GM18873 (cell line): ENCODE results near the gene KPNA5.
"Not testable (repeated sequence)": the region's sequence is repeated elsewhere in the genome, so short reads cannot be mapped to it uniquely, and the experiment has no call there.

Source experiments
- ATAC-seq: cut with Tn5 transposase; IDR thresholded peaks from one replicate; pipeline ENCODE4 v1.9.1; 2021; ENCODE audit warnings: mild to moderate bottlenecking, moderate library complexity, moderate number of reproducible peaks; ENCODE audit not compliant: unreplicated experiment, low FRiP score

The KPNA5 gene

GRCh38 chr6:116695401-116695800 lies 14.4 kb downstream of the KPNA5 start:
- peak; percentile 88 for ATAC-seq

DNA sequence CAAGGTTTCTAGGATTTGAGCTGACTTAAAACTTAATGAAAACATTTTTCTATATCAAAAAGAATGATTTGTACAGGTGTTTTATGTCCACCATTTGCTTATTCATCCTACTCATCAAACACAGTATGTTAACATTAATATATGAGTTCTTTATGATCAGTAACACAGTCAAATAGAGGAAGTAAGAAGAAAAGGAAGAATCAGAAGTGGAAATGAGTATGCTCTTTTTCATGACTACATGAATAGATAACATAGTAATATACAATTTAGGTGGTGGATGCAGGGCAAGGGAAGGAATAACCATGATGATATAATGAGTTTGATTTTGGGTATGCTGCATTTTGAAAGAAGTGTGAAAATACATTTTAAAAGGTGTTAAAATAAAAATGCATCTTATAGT lies 16.5 kb downstream of the KPNA5 start:
- peak; percentile 53 for ATAC-seq

- ATAC-seq = not testable (repeated sequence)
Measured at GRCh38 chr6:116703888-116704287, 22.9 kb downstream of the KPNA5 start.

DNA sequence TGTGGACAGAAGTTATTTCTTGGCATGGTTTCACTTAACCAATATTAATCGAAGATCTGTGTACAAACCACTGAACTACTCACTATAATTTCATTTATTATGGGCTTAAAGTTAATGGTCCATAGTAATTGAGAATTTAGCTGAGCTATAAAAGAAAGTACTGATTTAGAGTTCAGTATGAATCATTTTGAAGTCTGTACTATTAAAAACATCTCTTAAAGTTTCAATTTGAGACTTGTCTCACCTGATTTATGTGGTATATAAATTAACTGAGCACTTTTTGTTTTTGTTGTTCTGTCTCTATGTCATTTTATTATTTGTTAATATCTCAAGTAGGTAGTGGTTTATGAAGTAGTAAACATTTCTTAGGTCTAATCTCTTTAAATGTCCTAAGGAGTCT lies 24.9 kb downstream of the KPNA5 start:
- ATAC-seq = no peak

DNA sequence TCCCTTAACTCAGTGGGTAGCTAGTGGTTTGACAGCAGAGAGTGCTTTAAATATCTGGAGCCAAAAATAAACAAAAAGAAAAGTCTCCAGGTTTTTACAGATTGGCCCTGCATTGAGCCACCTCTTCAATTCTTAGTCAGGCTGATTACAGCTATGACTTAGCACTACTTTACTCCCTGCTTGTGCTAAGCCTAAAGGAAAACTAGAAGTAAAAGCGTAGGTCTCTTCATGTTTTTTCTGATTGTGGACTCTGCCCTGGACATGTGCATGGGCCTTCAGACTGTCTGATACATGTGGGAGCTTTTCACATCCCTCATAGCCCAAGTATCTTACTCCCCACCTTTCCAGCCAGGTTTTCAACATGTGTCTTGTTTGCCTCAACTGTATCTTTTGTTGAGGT lies 33.3 kb downstream of the KPNA5 start:
- ATAC-seq = no peak

GRCh38 chr6:116714761-116715160 lies 33.8 kb downstream of the KPNA5 start:
- no peak for ATAC-seq

DNA sequence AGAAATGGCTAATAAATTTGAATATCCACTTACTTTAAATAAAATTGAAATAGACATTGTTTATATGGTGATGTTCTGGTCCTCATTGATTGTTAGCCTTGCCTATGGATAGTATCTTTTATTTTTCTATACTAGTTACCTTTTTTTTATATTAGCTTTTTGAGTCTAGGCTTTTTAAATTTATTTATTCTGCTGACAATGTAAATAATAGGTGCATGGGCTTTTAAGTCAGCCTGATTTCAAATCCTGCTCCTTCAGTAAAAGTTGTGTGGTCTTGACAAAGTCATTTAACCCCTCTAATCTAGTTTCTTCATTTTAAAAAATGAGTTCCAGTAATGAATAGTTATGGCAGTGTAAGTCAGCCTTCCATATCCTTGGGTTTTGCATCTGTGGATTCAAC lies 45.9 kb downstream of the KPNA5 start:
- no peak for ATAC-seq

DNA sequence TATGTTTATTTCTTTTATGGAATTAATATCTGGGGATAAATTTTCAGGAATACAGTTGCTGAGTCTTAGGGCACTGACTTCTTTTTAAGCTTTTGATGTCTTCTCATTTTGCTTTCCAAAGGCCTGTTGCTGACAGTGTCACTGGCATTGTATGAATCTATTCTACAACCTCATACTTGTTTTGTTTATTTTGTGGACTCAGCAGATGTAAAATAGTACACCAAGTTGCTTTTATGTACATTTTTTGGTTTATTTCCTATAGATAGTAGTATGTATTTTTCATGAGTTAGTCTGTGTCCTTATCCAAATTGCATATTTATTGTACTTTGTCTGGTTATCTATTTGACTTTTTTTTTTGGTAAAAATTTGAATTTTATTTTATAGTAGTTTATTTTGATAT lies 49.5 kb downstream of the KPNA5 start:
- ATAC-seq = no peak

GRCh38 chr6:116737004-116737403 lies 56.0 kb downstream of the KPNA5 start:
- no peak for ATAC-seq

- not testable (repeated sequence) for ATAC-seq
Measured at GRCh38 chr6:116740486-116740885, 59.5 kb downstream of the KPNA5 start.

DNA sequence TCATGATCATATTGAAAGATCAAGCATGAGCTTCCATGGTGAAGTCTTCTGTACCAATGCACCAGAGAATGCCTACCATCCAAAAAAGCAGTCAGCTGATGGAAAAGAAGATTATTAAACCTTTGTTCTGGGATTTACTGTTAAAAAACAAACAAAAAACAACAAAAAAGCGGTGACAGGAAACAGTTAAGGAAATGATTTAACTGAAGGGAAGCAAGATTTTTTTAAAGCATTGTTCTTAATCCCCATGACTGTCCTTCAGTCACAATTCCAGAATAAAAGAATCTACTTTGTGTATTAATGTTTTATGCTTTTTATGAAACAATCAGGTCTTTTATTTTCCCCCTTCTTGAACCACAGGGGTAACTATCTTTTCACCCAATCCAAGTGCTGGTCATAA lies 60.6 kb downstream of the KPNA5 start:
- no peak for ATAC-seq

DNA sequence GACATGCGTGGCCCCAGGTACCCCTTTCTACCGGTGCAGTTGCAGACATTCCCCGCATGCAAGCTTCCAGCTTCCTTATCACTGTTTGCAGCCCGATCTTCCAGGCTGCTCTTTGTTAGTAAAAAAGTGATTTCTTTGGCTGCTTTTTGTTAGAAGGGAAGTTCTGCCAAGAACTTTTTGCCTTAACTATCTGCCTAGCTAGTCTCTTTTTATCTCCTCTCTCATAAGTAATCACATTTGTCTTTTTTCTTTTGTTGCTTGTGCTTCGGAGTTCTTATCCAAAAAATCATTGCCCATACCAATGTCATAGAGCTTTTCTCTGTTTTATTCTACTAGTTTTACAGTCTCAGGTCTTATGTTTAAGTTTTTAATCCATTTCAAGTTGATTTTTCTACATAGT lies 64.2 kb downstream of the KPNA5 start:
- no peak for ATAC-seq

DNA sequence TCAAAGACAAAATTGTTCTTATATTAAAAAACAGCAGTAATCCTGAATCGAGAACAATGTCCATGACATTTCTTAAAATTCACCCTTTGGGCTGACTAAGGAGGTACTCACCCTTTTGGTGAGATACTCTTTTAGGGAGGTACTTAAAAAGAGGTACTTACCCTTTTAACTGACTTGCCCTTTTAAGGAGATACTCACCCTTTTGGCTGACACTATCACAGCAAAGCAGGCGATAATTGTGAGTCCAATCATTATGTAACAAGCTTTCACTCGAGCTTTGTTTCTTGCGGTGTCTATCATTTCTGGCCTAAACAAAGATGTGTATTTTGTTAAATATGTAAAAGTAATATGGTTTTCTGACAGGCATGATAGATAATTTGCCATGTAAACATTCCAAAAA lies 80.8 kb downstream of the KPNA5 start:
- no peak for ATAC-seq

DNA sequence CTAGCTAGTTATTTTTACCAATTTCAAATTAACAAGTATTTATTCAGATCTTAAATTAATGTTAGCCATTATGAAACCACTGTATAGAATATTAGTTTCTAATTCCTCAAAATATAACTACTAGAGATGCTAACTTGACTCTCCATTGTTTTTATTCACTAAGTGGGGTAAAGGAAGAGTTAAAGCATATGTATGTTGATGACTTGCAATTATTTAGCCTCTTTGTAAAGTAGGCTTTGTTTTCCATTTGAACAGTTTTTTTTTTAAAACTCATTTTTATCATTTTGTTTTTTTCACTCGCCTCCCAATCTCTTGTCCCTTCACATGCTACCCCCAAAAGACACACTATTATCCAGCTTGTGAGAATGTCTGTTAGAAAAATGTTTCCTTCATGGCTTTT lies 81.2 kb downstream of the KPNA5 start:
- no peak for ATAC-seq

DNA sequence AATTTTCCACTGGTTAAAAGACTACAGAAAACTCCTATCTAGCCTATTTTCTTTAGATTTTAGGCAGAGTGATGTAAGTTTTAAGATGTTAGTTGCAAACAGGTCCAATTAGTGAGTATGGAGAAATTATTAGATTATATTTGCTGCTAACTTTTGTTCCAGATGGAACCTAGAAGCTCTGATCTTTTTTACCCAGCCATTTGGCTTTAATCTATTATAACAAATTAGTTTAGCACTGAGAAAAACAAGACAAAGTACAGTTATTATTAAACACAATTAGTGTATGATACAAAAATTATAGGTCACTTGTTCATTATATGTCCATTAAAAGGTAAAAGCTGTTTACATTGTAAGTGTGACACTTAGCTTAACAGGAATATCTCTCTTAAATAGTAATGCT lies 82.0 kb downstream of the KPNA5 start:
- no peak for ATAC-seq

- no peak for ATAC-seq
Measured at GRCh38 chr6:116763906-116764628, 83.1 kb downstream of the KPNA5 start.

DNA sequence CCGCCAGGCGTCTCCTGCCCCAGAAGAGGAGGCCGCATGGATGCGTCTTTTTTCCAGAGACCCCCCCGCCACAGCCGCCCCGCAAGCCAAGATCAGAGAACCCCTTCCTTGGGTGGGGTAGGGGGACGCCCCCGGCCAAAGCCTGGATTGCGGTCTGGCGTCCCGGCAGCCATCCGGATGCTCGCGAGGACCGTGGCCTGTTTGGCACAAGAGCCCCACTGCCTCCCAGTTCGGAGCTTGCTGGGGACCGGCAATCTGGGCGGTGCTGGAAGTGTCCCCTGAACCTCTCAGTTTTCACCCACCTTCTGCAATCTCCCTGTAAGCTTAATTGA lies 83.6 kb downstream of the KPNA5 start:
- ATAC-seq = no peak

DNA sequence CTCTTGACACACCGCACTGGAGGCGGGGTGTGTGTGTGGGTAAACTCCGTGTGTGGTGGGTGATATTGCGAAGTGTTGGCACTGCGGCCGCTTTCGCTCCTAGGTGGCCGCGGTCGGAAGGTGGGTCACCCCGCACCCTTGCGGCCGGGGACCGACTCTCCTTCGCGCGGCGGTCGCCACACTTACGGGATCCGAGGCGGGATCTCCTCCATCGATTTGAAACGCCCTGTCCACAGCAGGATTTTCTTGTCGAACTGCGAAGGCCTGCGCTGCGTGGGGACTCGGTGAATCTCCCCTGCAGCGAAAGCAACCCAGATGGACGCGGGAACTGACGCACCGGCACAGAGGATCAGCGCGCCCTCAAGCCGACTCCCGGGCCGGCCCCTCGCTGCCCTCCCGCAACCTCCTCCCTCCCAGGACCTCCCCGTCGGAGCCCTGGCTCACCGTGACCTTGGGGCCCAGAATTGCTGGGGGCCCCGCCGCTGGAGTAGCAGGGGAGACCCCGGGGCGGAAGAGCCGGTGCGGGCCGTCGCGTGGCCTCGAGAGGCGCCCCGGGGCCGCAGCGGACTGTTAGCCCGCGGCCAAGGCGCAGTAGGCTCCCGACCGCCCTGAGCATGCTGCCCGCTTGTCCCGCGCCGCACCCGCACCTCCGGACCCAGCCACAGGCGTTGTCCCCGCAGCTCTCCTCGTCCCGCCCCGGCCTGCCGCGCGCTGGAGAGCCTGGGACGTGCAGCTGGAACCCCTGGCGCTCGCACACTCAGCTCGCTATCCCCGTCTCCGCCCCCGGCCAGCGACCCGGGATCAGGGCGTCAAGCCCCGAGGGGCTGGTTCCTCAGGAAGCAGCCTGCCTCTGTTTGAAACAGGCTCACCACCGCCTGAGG lies 84.2 kb downstream of the KPNA5 start, which contains the start of gene FAM162B:
Gene FAM162B (minus strand): TSS at position 759 of the 881 bp plus-strand sequence. CDS start 143 bp downstream, at position 616.
- no peak for ATAC-seq

- ATAC-seq = no peak
Measured at GRCh38 chr6:116766506-116767176, 85.6 kb downstream of the KPNA5 start.

- no peak for ATAC-seq
Measured at GRCh38 chr6:116767715-116768114, 86.7 kb downstream of the KPNA5 start.

DNA sequence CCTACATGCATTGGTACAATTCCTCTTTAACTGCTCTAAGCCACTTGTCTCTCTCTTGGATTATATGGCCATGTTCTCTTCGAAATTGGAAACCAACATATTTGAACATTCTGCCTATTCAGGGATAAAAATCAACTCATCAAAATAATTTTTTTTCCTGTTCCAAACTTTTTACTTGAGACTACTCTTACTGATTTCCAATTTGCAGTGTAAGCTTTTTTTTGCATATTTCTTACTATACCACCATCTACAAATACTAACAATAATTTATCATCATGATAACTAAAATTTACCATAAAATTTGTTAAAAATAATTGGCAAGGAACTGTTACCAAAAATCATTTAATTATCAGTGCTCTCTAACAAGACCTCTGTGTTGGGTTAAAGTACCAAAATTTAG lies 91.4 kb downstream of the KPNA5 start:
- no peak for ATAC-seq
